GM13977 (cell line): ENCODE measurements around the gene GIMAP8.

Experiments used
- DNase-seq: peaks from one replicate; pipeline ENCODE4 v3.0.0; 2012; ENCODE audit warnings: low spot score
- in situ Hi-C: fragments of 300-500 bp; cut with MboI; formaldehyde crosslinking; loops from one replicate; pipeline ENCODE4 v1.12.0; 2022; ENCODE audit warnings: low sequenced_read_pairs, low pct_unique_long_range_greater_than_20kb, mixed read lengths, inconsistent platforms; ENCODE audit not compliant: unreplicated experiment
- TF ChIP-seq, protein P1 (sequence below): IDR thresholded peaks from 2 replicates; pipeline ENCODE4 v1.5.1; 2012; ENCODE audit warnings: mild to moderate bottlenecking, control low read depth; ENCODE audit not compliant: insufficient read depth; ENCODE audit errors: extremely low read depth, missing control alignments

Gene GIMAP8

DNA sequence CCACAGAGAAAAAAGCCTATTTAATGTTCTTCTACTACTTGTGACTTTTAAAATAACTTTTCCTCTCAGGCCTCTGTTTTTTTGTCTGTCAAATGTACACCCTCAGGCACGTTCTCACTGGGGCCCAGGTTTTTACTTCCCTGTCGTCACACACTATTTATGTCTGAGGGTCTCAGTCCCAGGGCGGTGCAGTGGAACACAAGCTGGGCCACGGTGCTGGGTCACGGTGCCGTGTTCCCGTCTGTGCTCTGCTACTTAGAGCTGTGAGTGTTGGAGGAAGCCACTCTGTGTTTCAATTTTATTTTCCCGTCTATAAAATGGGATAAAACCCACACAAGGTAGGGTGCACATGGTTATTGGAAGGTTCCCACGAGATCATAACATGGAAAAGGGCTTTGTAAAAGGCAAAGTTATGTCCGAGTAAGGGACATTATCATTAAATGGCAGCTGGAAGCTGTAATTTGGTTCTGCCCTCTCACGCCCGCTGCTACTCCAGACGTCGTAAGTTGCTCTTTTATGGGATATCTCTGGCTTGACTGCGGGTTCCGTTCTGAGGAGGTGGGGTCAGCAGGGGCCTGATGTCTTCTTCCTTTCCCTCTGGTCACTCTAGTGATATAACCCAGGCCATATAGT lies 46.1 kb upstream of the GIMAP8 start:
- TF ChIP-seq, protein P1, sequence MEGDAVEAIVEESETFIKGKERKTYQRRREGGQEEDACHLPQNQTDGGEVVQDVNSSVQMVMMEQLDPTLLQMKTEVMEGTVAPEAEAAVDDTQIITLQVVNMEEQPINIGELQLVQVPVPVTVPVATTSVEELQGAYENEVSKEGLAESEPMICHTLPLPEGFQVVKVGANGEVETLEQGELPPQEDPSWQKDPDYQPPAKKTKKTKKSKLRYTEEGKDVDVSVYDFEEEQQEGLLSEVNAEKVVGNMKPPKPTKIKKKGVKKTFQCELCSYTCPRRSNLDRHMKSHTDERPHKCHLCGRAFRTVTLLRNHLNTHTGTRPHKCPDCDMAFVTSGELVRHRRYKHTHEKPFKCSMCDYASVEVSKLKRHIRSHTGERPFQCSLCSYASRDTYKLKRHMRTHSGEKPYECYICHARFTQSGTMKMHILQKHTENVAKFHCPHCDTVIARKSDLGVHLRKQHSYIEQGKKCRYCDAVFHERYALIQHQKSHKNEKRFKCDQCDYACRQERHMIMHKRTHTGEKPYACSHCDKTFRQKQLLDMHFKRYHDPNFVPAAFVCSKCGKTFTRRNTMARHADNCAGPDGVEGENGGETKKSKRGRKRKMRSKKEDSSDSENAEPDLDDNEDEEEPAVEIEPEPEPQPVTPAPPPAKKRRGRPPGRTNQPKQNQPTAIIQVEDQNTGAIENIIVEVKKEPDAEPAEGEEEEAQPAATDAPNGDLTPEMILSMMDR: no peak
- peak; percentile 49 for DNase-seq
- in situ Hi-C loops: no loop called here

DNA sequence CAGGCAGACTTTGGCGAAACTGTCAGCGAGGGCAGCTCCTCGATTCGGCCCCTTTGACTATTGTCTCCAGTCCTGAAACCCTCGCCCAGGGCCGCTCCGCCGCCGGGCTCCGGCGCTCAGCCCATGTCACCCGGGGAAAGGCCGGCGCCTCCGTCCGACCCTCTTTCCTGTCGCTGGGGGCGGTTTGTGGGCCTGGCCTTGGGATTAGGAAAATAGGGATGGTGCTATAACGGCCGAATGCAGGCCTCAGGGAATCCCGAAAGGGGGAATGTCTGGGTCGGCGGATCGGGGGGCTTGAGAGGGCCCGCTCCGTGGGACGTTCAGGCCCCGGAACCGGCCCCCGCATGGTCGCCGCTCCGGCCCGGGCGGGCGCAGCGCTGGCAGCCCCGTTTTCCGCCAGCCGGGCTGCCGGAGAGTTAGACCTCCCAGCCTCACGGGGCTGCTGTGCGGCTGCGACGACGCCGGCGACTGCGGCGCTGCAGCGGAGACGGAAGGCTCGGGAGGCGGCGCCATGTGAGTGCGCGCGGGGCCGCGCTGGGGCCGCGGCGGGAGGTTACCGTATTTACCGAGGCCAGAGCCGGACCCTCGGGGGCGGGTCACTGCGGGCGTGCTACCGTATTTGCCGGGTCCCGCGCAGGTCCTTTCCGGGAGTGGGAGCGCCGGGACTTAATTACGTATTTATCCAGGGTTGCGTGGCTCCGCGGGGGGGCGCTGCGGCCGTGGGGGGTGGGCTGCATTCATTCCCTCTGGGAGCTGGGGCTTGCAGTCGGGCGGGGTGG lies 45.4 kb upstream of the GIMAP8 start:
- TF ChIP-seq, protein P1: peak; percentile 37
- DNase-seq: peak; percentile 93
- in situ Hi-C loops: no loop called here

DNA sequence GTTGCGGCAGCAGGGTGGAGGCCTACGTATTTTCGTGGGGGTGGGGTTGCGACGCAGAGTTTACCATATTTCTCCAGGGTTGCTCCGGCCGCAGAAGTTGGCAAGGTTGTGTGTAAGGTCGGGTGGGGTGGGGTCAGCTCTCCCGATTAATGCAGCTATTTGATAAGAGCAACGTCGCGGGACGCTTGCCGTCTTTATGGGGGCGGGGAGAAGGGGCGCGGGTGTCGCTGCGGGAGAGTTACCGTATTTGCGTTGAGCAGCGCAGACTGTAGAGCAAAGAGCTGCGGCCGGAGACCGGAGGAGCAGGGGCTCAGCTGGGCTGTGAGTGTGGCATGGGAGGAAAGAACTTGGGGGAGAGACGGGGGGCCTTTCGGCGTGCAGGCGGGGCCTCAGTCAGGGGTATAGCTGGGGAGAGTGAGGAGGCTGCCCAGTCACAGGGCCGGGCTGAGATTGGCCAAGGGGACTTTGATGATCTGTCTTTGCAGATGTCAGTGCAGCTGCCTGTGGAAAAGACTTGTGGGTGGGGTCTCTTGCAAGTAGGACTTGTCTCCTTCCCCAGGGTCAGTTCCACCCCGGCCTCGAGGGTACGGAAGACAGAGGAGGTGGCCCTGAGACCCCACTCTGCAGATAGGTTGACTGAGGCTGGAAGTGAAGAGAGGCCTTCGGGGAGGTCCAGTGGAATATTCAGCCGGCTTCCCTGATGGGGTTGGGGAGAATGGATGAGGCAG lies 44.7 kb upstream of the GIMAP8 start:
- TF ChIP-seq, protein P1: no peak
- DNase-seq: peak; percentile 66
- in situ Hi-C loops: no loop called here

DNA sequence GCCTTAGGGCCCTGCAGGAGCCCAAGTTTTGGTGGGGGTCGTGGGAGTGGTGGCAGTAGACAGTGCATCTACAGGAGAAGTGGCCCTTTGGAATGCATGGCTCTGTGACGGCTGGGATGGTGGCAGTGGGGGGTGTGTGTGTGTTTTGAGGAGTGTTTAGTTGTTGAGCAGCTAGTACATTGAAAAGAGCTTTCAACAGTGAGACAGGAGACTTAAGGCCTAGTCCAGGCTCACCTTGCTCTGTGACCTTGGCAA lies 44.2 kb upstream of the GIMAP8 start:
- TF ChIP-seq, protein P1: no peak
- no peak for DNase-seq
- in situ Hi-C loops: no loop called here

DNA sequence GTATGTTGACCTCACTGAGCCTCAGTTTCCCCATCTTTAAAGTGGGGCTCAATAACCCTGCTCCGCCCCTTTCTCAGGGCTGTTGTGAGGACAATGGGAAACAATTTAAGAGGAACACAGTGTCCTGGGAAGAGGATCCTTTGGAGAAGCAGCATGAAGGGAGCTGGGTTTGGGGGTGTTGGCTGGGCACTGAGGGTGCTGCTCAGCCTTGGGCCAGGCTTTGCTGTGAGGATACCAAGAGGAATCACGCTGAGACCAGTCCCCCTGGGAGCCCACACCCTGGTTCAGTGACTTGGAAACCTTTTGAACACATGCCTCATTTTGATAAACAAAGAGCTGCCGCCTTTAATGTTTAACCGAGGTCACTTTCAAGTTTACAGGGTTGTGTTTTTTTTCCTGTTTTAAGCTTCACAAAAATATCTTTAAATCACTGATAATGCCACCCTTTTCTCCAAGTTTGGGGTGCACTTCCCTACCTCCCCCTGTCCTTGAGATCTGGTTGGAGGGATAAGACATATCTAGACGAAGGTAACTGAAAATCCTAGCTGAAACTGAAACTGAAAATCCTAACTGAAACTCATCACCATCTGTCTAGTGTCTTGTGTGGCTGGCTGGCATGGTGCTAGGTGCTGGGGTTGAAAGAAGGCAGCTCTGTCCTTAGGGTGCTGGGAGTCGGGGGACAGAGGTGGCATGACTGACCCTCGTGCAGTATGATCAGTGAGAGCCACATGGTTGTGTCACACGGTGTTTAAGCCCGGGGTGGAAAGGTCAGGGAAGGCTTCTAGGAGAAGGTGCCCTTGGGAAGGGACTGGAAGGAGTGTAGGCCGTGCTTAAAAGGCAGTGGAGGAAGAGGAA lies 43.6 kb upstream of the GIMAP8 start:
- in situ Hi-C loops: no loop called here
- TF ChIP-seq, protein P1: no peak
- peak; percentile 74 for DNase-seq
